ENCODE results near the gene NPTX1.

The NPTX1 gene

GRCh38 chr17:80442764-80443163 lies 33.6 kb downstream of the NPTX1 start:
- no peak for DNase-seq

GRCh38 chr17:80442323-80442659 lies 34.1 kb downstream of the NPTX1 start:
- no peak for DNase-seq

- DNase-seq, result no peak
These were observed 34.6 kb downstream of the NPTX1 start for GRCh38 chr17:80441598-80442322.

- DNase-seq, result no peak
These were observed 35.3 kb downstream of the NPTX1 start for GRCh38 chr17:80441133-80441578.

- DNase-seq, result no peak
These were observed 36.9 kb downstream of the NPTX1 start for GRCh38 chr17:80439499-80439898.

- no peak for DNase-seq
These were observed 37.6 kb downstream of the NPTX1 start for GRCh38 chr17:80438806-80439205.

GRCh38 chr17:80437532-80437931 lies 38.9 kb downstream of the NPTX1 start:
- no peak for DNase-seq

GRCh38 chr17:80433916-80434666 lies 42.3 kb downstream of the NPTX1 start:
- no peak for DNase-seq

GRCh38 chr17:80432961-80433550 lies 43.4 kb downstream of the NPTX1 start:
- DNase-seq, result no peak

- DNase-seq, result no peak
These were observed 44.0 kb downstream of the NPTX1 start for GRCh38 chr17:80432350-80432955.

- DNase-seq, result no peak
These were observed 44.9 kb downstream of the NPTX1 start for GRCh38 chr17:80431246-80432195.

GRCh38 chr17:80430446-80431245 lies 45.8 kb downstream of the NPTX1 start:
- no peak for DNase-seq

- DNase-seq, result no peak
These were observed 46.8 kb downstream of the NPTX1 start for GRCh38 chr17:80429356-80430275.

GRCh38 chr17:80428796-80429195 lies 47.6 kb downstream of the NPTX1 start:
- no peak for DNase-seq

GRCh38 chr17:80428363-80428762 lies 48.0 kb downstream of the NPTX1 start:
- no peak for DNase-seq

- no peak for DNase-seq
These were observed 48.8 kb downstream of the NPTX1 start for GRCh38 chr17:80427366-80428282.

GRCh38 chr17:80426671-80427326 lies 49.6 kb downstream of the NPTX1 start:
- peak; percentile 32 to 63 for DNase-seq

- DNase-seq, result no peak
These were observed 50.5 kb downstream of the NPTX1 start for GRCh38 chr17:80425835-80426426.
